Neural cell (in vitro differentiated cells): ENCODE measurements around the gene FHIT. TPM values are rescaled to one million over a fixed set of nuclear protein-coding genes. Genes with fewer than 3 reads are reported as not detected.

Experiments
- H2AFZ ChIP-seq: fragments of 200-600, 300-800 bp; sonication (generic), shearing (Covaris generic); 2 replicates; pipeline ENCODE4 v1.6.0; 2014; ENCODE audit warnings: low read depth, mild to moderate bottlenecking, antibody characterized with exemption, low read length, moderate library complexity
- H3F3A ChIP-seq: fragments of 200-600 bp; shearing (Covaris generic); 2 replicates; pipeline ENCODE4 v1.6.1; 2016; ENCODE audit warnings: mild to moderate bottlenecking, moderate library complexity, mixed read lengths, antibody characterized with exemption, low read length; ENCODE audit not compliant: insufficient read depth, poor library complexity, severe bottlenecking
- H3K27ac ChIP-seq: fragments of 200-600, 300-800 bp; sonication (generic), shearing (Covaris generic); 2 replicates; pipeline ENCODE4 v1.5.1; 2014; ENCODE audit warnings: mild to moderate bottlenecking, low read length, moderate library complexity
- H3K27me3 ChIP-seq: fragments of 300-800, 200-600 bp; sonication (generic), shearing (Covaris generic); 2 replicates; pipeline ENCODE4 v1.6.0; 2014; ENCODE audit warnings: mild to moderate bottlenecking, low read depth, low read length, moderate library complexity; ENCODE audit not compliant: insufficient read depth
- H3K36me3 ChIP-seq: fragments of 300-800, 200-600 bp; sonication (generic), shearing (Covaris generic); 2 replicates; pipeline ENCODE4 v1.5.1; 2014; ENCODE audit warnings: mild to moderate bottlenecking, antibody characterized with exemption, low read length, moderate library complexity; ENCODE audit not compliant: insufficient read depth
- H3K4me2 ChIP-seq: fragments of 300-800, 200-600 bp; sonication (generic), shearing (Covaris generic); 2 replicates; pipeline ENCODE4 v1.6.0; 2014; ENCODE audit warnings: mild to moderate bottlenecking, low read length
- H3K4me3 ChIP-seq: fragments of 300-800, 200-600 bp; sonication (generic), shearing (Covaris generic); 2 replicates; pipeline ENCODE4 v1.5.1; 2014; ENCODE audit warnings: mild to moderate bottlenecking, low read length, moderate library complexity
- H3K79me2 ChIP-seq: fragments of 200-600 bp; shearing (Covaris generic); replicated peaks from 2 replicates; pipeline ENCODE4 v1.6.0; 2014; ENCODE audit warnings: mild to moderate bottlenecking, low read length, moderate library complexity; ENCODE audit not compliant: insufficient read depth
- H3K9ac ChIP-seq: fragments of 300-800, 200-600 bp; sonication (generic), shearing (Covaris generic); 2 replicates; pipeline ENCODE4 v1.6.1; 2016; ENCODE audit warnings: mild to moderate bottlenecking, low read length, mixed read lengths
- H3K9me2 ChIP-seq: fragments of 200-600 bp; shearing (Covaris generic); 2 replicates; pipeline ENCODE4 v1.6.1; 2016; ENCODE audit warnings: mild to moderate bottlenecking, low read length, mixed read lengths; ENCODE audit not compliant: insufficient read depth
- H3K9me3 ChIP-seq: fragments of 200-600, 300-800 bp; sonication (generic), shearing (Covaris generic); 2 replicates; pipeline ENCODE4 v1.6.1; 2016; ENCODE audit warnings: mild to moderate bottlenecking, mixed run types, low read length, moderate library complexity, mixed read lengths
- H4K20me1 ChIP-seq: fragments of 200-600 bp; shearing (Covaris generic); 2 replicates; pipeline ENCODE4 v1.6.1; 2016; ENCODE audit warnings: mild to moderate bottlenecking, mixed run types; ENCODE audit not compliant: insufficient read depth
- EP300 ChIP-seq: fragments of 450-650 bp; conservative IDR thresholded peaks from 2 replicates; pipeline ENCODE4 v1.6.1; 2014; ENCODE audit warnings: antibody characterized with exemption, mild to moderate bottlenecking, moderate library complexity; ENCODE audit not compliant: poor library complexity, severe bottlenecking
- EZH2 ChIP-seq: fragments of 200-600, 300-800 bp; shearing (Covaris generic), sonication (generic); IDR thresholded peaks from 2 replicates; pipeline ENCODE4 v1.6.1; 2014; ENCODE audit warnings: antibody characterized with exemption, low read length, borderline replicate concordance, mild to moderate bottlenecking; ENCODE audit not compliant: insufficient read depth, poor library complexity, severe bottlenecking
- MXI1 ChIP-seq: fragments of 450-650 bp; conservative IDR thresholded peaks from 2 replicates; pipeline ENCODE4 v1.6.1; 2014; ENCODE audit warnings: antibody characterized with exemption, mild to moderate bottlenecking; ENCODE audit not compliant: poor library complexity, severe bottlenecking
- POLR2AphosphoS5 ChIP-seq: IDR thresholded peaks from 2 replicates; pipeline ENCODE4 v1.6.1; 2012
- RAD21 ChIP-seq: fragments of 450-650 bp; conservative IDR thresholded peaks from 2 replicates; pipeline ENCODE4 v1.6.1; 2014; ENCODE audit warnings: antibody characterized with exemption, mild to moderate bottlenecking, moderate library complexity
- SMC3 ChIP-seq: fragments of 450-650 bp; conservative IDR thresholded peaks from 2 replicates; pipeline ENCODE4 v1.6.1; 2014; ENCODE audit warnings: antibody characterized with exemption, mild to moderate bottlenecking, moderate library complexity; ENCODE audit not compliant: poor library complexity
- TAF1 ChIP-seq: IDR thresholded peaks from 2 replicates; pipeline ENCODE4 v1.6.1; 2012; ENCODE audit warnings: low read depth
- polyA plus RNA-seq: library from polyadenylated mRNA; depleted of rRNA; stranded (reverse); fragments of >200 nt; gene quantifications from 2 replicates; pipeline ENCODE4 v1.2.3, GENCODE V29; 2014
- TF ChIP-seq, protein P1 (sequence below): IDR thresholded peaks from 2 replicates; pipeline ENCODE4 v1.6.1; 2012; ENCODE audit warnings: borderline replicate concordance
- TF ChIP-seq, protein P2 (sequence below): fragments of 450-650 bp; IDR thresholded peaks from 2 replicates; pipeline ENCODE4 v1.5.1; 2014; ENCODE audit warnings: antibody characterized with exemption, mild to moderate bottlenecking, moderate library complexity; ENCODE audit not compliant: poor library complexity, severe bottlenecking

The FHIT gene
- polyA plus RNA-seq, 1 donor from 2014 or later = not detected

DNA sequence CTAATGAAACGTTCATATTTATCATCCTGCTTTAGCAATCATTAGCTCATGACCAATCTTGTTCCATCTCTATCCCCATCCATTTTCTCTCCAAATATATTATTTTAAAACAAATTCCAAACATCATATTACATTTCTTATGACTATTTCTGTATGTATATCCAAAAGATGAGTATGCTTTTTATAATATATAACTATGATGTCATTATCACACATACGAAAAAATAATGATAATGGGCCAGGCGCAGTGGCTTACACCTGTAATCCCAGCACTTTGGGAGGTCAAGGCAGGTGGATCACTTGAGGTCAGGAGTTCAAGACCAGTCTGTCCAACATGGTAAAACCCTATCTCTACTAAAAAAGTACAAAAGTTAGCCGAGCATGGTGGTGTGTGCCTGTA, 280.4 kb downstream of the FHIT start:
- Histone ChIP-seq H3K9me2 (no peaks in the 10 kb centered on the region), H3K27me3 (no peaks in the 10 kb centered on the region), H3K9me3 (peaks cover 15% of the 10 kb centered on the region), H3K4me2 (no peak overlapping the region), H3K79me2 (no peaks in the 10 kb centered on the region), H2AFZ (no peak overlapping the region), H3K9ac (no peak overlapping the region), H3F3A (no peaks in the 10 kb centered on the region), H3K27ac (no peak overlapping the region), H4K20me1 (no peaks in the 10 kb centered on the region), H3K36me3 (no peaks in the 10 kb centered on the region), H3K4me3 (no peak overlapping the region)
- TF ChIP-seq MXI1 (no peak), SMC3 (no peak), POLR2AphosphoS5 (no peak), EZH2 (no peak), EP300 (no peak), TAF1 (no peak), RAD21 (no peak)
- TF ChIP-seq, protein P1, sequence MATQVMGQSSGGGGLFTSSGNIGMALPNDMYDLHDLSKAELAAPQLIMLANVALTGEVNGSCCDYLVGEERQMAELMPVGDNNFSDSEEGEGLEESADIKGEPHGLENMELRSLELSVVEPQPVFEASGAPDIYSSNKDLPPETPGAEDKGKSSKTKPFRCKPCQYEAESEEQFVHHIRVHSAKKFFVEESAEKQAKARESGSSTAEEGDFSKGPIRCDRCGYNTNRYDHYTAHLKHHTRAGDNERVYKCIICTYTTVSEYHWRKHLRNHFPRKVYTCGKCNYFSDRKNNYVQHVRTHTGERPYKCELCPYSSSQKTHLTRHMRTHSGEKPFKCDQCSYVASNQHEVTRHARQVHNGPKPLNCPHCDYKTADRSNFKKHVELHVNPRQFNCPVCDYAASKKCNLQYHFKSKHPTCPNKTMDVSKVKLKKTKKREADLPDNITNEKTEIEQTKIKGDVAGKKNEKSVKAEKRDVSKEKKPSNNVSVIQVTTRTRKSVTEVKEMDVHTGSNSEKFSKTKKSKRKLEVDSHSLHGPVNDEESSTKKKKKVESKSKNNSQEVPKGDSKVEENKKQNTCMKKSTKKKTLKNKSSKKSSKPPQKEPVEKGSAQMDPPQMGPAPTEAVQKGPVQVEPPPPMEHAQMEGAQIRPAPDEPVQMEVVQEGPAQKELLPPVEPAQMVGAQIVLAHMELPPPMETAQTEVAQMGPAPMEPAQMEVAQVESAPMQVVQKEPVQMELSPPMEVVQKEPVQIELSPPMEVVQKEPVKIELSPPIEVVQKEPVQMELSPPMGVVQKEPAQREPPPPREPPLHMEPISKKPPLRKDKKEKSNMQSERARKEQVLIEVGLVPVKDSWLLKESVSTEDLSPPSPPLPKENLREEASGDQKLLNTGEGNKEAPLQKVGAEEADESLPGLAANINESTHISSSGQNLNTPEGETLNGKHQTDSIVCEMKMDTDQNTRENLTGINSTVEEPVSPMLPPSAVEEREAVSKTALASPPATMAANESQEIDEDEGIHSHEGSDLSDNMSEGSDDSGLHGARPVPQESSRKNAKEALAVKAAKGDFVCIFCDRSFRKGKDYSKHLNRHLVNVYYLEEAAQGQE = no peak
- TF ChIP-seq, protein P2, sequence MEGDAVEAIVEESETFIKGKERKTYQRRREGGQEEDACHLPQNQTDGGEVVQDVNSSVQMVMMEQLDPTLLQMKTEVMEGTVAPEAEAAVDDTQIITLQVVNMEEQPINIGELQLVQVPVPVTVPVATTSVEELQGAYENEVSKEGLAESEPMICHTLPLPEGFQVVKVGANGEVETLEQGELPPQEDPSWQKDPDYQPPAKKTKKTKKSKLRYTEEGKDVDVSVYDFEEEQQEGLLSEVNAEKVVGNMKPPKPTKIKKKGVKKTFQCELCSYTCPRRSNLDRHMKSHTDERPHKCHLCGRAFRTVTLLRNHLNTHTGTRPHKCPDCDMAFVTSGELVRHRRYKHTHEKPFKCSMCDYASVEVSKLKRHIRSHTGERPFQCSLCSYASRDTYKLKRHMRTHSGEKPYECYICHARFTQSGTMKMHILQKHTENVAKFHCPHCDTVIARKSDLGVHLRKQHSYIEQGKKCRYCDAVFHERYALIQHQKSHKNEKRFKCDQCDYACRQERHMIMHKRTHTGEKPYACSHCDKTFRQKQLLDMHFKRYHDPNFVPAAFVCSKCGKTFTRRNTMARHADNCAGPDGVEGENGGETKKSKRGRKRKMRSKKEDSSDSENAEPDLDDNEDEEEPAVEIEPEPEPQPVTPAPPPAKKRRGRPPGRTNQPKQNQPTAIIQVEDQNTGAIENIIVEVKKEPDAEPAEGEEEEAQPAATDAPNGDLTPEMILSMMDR = no peak

DNA sequence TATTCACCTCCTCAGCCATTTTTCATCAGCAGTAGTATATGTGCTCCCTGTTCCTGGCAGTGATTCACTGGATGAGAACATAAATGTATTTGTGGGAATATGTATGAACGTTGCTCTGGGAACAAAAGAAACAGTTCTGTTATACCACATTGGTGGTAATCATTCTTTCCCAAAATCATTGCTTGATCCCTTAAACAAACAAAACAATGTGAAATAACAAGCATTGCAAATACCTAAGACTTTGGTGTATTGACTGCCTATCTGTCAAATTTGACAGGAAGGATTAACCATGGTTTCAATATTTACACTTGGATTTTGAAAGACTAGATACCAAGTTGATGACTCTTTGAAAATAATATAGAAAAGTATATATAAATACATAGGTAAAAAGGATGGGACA, 284.1 kb downstream of the FHIT start:
- no peak overlapping the region for H2AFZ ChIP-seq
- no peaks in the 10 kb centered on the region for H3K79me2 ChIP-seq
- H4K20me1 ChIP-seq = no peaks in the 10 kb centered on the region
- no peaks in the 10 kb centered on the region for H3K27me3 ChIP-seq
- H3F3A ChIP-seq = no peaks in the 10 kb centered on the region
- no peak overlapping the region for H3K9ac ChIP-seq
- no peaks in the 10 kb centered on the region for H3K36me3 ChIP-seq
- no peaks in the 10 kb centered on the region for H3K9me2 ChIP-seq
- no peak overlapping the region for H3K4me3 ChIP-seq
- TF ChIP-seq RAD21 (no peak), EP300 (no peak), MXI1 (no peak), TAF1 (no peak), POLR2AphosphoS5 (no peak)
- H3K9me3 ChIP-seq = peaks cover 3% of the 10 kb centered on the region
- no peak overlapping the region for H3K4me2 ChIP-seq
- no peak overlapping the region for H3K27ac ChIP-seq

DNA sequence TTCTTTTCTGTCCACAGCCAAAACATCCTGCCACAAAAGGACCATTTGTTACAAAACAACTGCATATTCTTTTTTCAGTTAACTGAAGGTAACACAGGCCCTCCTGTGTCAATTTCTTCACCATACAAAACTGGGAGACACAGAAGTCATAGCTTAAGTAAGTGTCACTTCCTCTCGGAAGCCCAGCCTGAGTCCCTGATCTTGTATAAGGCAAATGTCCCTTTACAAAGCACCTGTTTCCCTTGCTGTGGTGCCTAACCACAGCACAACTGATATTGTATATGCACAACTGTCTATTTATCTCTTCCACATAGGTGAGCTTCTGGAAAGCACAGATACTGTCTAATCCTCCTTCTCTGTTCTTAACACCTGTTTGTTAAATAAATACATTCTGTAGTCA, 293.7 kb downstream of the FHIT start:
- no peak overlapping the region for H3K27ac ChIP-seq
- TF ChIP-seq RAD21 = no peak
- TF ChIP-seq EZH2 = no peak
- no peak for TF ChIP-seq TAF1
- TF ChIP-seq, protein P1 = no peak
- no peak for TF ChIP-seq EP300
- no peak for TF ChIP-seq SMC3
- no peak for TF ChIP-seq POLR2AphosphoS5
- TF ChIP-seq, protein P2 = no peak
- TF ChIP-seq MXI1 = no peak
- H3F3A ChIP-seq = no peaks in the 10 kb centered on the region

More for the DNA sequence above, 293.7 kb downstream of the FHIT start:
- Histone ChIP-seq H3K79me2 (no peaks in the 10 kb centered on the region), H3K36me3 (no peaks in the 10 kb centered on the region), H2AFZ (no peak overlapping the region), H3K27me3 (no peaks in the 10 kb centered on the region), H3K9me2 (no peaks in the 10 kb centered on the region), H4K20me1 (no peaks in the 10 kb centered on the region), H3K9ac (no peak overlapping the region), H3K9me3 (no peaks in the 10 kb centered on the region), H3K4me2 (no peak overlapping the region), H3K4me3 (no peak overlapping the region)
